ENCODE measurements around the gene TRRAP.
"Not testable (repeated sequence)": the region's sequence is repeated elsewhere in the genome, so short reads cannot be mapped to it uniquely, and the experiment has no call there.

The TRRAP gene

DNA sequence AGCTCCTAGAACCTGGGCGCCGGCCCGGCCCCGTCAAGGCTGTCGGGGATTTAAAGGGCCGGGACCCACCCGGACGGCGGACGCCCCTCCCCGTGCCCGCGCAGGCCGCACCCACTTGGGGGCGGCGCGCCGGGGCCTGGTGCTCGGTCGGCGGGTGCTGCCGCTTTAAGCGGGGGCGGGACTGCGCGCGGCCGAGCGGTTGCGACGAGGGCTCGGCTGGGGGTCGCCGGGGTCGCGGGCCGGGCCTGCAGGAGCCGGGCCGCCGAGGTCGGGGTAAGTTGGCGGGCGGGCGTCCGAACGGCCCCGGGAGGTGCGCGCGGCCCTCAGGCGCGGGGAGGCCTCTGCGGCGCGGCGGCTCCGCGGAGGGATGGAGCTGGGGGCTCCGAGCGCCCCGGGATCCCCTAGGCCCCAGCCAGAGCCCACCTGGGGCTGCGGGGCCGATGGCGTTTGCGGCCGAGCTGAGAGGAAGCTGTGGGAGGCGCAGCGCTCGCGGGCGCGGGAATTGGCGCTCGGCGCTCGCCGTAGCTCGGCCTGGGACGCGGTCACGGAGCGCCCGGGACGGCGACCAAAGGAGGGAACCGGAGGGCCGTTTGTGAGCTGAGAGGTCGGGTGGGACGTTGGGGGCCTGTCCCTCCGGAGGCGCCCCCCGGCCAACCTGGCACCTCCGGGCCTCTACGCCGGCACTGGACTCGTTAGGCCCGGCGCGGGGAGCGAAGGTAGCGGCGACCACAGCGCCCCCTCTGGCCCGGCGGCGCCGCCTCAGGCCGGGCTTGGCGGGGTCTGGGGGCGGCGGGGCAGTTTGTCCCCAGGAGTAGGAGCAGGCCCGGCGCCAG is at the start of gene TRRAP:
Gene TRRAP (plus strand): TSS at position 168 of the 833 bp plus-strand sequence. CDS start 2,619 bp downstream, outside the sequence.
- peak; percentile 71 to 82 for DNase-seq

DNA sequence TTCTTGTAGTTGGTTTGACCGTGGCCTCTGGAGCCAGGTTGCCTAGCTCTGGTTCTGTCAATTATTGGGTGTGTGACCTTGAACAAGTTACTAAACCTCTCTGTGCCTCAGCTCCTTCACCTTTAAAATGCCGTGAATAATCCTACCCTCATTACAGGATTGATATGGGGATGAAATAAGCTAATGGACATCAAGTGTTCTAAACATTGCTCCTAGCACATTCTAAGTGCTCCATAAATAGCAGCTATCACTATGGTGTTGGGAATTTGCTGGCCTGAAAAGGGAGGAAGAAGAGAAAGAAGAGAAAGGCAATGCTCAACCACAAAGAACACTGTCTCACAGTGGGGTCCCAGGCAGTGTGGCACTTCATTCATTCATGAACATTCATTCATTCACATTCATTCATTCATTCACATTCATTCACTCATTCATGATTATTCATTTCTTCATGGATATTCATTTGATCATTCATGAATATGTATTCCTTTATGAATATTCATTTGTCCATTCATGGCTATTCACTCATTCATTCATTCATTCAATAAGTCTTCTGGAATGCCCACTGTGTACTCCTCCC is 47.3 kb upstream of the TRRAP start:
- no peak for DNase-seq

GRCh38 chr7:98831641-98832221 is 46.6 kb upstream of the TRRAP start:
- peak in 1 of 2 experiments; percentile 21 for DNase-seq

DNA sequence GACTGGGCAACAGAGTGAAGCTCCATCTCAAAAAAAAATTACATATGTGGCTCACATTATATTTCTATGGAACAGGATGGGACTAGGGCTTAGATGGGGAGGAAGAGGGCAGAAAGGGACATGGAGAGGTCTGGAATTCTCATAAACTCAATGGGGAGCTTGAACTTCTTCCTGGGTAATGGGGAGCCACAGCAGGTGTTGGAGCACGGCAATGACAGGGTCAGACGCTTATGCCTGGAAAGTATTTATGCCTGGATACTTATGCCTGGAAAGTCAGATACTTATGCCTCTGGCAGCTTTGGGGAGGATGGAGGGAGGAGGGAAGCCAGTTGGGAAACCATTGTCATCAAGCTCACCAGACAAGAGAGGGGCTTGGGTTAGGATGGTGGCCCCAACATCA is 45.3 kb upstream of the TRRAP start:
- DNase-seq = no peak

DNA sequence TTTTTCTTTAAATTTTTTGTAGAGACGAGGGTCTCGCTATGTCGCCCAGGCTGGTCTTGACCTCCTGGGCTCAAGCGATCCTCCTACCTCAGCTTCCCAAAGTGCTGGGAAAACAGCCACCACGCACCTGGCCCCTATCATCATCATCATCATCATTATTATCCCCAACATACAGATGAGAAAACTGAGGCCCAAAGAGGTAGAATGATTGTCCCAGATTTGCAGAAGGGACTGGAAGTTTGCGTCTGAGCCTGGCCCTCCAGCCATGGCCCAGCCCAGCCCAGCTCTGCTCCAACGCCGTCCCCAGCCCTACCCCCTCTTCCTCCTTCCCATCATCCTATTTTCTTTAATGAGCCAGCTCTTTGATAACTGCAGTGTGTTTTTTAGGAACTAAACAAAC is 43.4 kb upstream of the TRRAP start:
- DNase-seq = no peak

DNA sequence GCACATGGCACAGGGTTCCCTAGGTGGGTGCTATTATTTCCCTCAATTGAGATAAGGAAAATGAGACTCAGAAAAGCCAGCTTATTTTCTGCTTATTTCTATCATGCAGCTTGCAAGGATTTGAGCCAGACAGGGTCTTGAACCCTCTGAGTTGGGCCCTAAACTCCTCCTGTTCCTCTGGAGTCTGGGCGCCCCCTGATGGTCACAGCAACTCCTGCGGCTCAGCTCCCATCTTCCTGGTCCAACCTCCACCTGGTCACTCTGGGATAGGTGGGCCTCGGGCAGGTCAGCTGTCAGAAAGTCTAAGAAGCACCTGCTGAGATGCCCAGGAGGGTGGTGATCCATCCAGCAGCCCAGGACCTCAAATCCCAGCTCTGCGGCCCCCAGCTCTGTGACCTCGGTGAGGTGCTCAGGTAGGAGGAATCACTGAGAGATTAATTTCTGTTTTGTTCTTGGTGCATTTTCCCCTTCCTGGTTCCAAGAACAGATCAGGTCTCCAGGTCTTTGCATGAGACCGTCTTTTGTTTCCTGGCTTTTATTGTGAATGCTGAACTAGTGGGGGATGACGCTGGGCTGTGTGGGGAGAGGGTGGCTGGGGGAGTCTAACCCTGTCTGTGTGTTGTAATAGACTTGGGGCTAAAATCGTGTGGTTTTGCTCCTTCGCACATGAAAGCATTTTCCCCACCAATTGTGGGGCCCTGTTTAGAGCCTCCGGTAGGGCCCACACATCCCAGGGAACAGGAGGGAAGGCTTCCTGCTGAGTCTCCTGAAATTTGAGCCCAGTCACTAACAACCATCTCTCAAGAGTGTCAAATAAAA is 41.3 kb upstream of the TRRAP start:
- peak; percentile 31 to 49 for DNase-seq

DNA sequence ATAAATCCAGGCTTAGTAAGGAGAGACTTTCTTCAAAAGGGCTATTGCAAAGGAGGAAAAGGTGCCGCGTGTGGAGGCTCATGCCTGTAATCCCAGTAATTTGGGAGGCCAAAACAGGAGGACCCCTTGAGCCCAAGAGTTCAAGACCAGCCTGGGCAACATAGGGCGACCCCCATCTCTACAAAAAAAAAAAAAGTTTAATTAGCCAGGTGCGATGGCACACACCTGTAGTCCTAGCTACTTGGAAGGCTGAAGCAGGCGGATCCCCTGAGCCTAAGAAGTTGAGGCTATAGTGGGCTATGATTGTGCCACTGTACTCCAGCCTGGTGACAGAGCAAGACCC is 40.7 kb upstream of the TRRAP start:
- no peak for DNase-seq

- DNase-seq = no peak
Measured at GRCh38 chr7:98840096-98840495, 38.2 kb upstream of the TRRAP start.

GRCh38 chr7:98840722-98841121 is 37.6 kb upstream of the TRRAP start:
- DNase-seq = no peak

DNA sequence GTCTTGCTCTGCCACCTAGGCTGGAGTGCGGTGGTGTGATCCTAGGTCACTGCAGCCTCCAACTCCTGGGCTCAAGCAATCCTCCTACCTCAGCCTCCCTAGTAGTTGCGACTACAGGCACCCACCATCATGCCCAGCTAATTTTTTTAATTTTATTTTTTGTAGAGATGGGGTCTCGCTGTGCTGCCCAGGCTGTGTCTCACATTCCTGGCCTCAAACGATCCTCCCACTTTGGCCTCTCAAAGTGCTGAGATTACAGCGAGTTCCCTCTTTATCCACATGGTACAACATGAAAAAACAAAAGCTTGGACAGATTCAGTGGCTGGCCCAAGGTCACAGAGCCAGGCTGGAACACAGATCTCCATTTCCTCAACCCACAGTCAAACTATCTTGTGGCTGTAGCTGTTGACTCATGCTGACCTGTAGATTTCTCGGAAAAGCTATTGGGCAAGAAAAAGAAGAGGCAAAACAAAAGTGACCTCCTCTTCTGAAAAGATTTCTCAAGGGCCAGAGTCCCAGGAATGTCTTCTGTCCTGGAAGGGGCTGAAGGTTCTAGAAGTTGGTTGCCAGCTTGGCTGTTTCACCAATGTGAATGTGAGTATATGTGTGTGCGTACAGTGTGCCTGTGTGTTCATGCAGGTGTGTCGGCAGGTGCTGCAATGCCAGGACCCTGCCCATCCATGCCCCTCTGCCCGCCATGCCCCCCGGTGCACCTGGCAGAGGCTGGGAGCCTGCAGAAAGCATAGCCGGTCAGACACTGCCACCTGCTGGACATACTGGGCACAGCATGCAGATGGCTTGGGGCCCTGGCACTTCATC is 36.9 kb upstream of the TRRAP start:
- peak in 1 of 2 experiments; percentile 34 for DNase-seq

DNA sequence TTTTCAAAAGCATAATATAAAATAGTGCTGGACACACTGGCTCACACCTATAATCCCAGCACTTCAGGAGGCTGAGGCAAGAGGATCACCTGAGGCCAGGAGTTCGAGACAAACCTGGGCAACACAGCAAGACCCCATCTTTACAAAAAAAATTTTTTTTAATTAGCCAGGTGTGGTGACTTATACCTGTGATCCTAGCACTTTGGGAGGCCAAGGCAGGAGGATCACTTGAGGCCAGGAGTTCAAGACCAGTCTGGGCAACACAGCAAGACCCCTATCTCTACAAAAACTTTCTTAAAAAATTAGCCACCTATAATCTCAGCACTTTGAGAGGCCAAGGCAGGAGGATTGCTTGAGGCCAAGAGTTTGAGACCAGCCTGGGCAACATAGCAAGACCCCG is 35.8 kb upstream of the TRRAP start:
- DNase-seq = not testable (repeated sequence)

DNA sequence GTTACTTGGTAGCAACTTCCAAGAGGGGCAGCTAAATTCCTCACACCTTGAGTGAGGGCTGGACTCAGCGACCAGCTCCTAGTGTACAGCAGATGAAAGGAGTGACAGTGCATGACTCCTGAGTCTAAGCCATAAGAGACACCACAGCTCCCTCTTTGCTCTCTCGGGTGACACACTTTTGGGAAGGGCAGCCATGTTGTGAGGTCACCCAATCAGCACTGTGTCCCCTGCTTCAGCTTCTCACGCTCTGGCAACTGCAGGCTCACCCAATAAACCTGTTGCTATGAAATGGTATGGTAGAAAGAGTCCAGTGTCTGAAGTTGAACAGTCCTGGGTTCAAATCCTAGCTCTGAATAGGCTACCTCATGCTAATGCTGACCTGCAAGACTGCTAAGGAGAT is 29.4 kb upstream of the TRRAP start:
- no peak for DNase-seq

- no peak for DNase-seq
Measured at GRCh38 chr7:98852826-98853225, 25.5 kb upstream of the TRRAP start.

GRCh38 chr7:98855610-98856422 is 22.5 kb upstream of the TRRAP start:
- DNase-seq = no peak

GRCh38 chr7:98860071-98860470 is 18.3 kb upstream of the TRRAP start:
- DNase-seq = no peak

GRCh38 chr7:98862203-98862602 is 16.1 kb upstream of the TRRAP start:
- DNase-seq = no peak

DNA sequence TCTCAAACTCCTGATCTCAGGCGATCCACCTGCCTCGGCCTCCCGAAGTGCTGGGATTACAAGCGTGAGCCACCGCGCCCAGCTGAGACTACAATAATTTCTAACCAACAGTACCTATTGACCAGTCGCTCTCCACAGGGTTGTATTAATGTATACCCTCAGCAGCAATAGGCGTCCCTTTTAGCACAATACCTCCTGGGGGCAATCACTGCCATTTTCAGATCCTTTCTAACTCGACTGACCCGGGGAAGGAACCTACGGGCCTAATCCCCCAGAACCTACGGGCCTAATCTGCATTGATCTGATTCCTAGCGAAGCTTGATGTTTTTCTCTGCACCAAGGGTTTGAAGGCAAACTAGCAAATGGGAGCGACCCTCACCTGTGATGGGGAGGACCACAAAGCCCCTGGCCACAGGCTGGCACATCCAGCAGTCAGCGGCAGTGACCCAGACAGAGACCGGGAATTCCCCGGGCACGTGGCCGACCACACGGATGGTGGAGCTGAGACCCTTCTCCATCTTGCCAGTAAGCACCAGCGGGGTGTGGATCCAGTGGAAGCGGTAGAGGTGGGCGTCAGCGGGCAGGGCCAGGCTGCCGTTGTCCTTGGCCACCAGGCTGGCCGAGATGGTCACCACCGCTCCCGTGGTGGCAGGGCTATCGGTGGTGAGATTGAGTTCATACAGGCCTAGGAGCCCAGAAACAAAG is 15.5 kb upstream of the TRRAP start:
- no peak for DNase-seq

- DNase-seq = no peak
Measured at GRCh38 chr7:98863601-98864000, 14.7 kb upstream of the TRRAP start.

DNA sequence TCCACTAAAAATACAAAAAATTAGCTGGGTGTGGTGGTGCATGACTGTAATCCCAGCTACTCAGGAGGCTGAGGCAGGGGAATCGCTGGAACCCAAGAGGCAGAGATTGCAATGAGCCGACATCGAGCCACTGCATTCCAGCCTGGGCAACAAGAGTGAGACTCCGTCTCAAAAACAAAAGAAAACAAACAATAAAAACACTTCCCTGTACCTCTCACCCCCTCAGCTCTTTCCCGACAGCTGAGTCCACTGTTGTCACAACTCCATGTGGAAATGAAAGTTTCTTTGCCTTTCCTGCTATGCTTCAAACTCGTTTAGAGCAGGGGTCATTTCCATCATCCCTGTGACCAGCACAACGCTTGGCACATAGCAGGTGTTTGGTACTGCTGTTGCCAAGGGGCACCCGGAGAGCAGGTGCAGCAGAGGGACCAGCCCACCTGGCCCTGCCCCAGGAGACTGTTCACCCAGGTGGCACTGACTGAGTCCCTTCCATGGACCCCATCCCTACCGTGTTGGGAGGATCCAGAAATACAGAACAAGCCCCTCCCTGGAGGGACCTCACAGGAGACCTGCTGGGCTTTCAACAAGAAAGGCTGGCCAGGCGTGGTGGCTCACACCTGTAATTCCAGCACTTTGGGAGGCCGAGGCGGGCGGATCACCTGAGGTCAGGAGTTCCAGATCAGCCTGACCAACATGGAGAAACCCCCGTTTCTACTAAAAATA is 13.4 kb upstream of the TRRAP start:
- no peak for DNase-seq

DNA sequence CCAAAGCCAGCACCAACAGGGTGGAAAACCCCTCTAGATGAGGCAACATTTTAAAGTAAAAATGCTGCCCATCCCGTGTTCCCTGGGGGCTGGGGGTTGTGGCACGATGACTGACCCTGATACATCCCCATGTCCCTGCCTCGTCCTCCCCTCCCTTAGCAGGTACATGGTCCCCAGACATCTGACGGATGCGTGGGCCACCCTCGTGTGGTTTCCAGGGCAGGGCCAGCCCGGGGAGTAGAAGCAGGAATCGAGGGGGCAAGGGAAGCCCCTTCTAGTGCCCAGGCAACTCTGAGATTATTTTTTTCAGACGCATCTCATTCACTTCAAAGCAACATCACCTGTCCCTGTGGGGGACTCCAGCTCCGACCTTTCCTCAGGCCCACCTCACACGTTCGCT is 12.0 kb upstream of the TRRAP start:
- DNase-seq = no peak
